HFF-Myc (cell line): ENCODE data around the gene UBA1.

Source experiments
- DNase-seq: peaks from one replicate; pipeline ENCODE4 v3.0.0-alpha.2; 2011; ENCODE audit warnings: low read depth; ENCODE audit errors: extremely low read depth
- H3K4me3 ChIP-seq: replicated peaks from 2 replicates; pipeline ENCODE4 v1.5.1; 2011; ENCODE audit warnings: low read depth, mild to moderate bottlenecking, control low read depth, low read length
- TF ChIP-seq, protein P1 (sequence below): IDR thresholded peaks from 2 replicates; pipeline ENCODE4 v1.5.1; 2012; ENCODE audit warnings: mild to moderate bottlenecking, low read depth, low read length, control low read depth; ENCODE audit errors: missing control alignments

Gene UBA1

DNA sequence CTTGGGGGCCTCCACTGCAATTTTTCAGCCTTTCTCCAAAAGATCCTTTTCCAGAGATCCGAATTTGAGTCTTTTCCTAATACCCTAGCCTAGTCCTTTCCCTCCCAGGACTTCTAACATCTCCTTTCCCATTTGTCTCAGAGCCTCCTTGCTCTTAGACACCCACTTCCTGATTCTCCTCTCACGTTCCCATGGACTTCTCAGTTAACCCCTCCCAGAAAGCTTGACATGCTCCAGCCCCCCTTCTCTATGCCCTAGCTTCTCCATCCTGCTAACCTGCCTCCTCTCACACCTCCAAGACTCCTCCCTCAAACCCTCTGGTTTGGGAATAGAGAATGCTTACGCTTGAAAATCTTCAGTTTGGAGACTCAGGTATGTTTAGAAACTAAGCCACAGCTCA lies 2.5 kb downstream of the UBA1 start:
- H3K4me3 ChIP-seq: peak overlapping the region; percentile 67
- no peak for DNase-seq
- TF ChIP-seq, protein P1, sequence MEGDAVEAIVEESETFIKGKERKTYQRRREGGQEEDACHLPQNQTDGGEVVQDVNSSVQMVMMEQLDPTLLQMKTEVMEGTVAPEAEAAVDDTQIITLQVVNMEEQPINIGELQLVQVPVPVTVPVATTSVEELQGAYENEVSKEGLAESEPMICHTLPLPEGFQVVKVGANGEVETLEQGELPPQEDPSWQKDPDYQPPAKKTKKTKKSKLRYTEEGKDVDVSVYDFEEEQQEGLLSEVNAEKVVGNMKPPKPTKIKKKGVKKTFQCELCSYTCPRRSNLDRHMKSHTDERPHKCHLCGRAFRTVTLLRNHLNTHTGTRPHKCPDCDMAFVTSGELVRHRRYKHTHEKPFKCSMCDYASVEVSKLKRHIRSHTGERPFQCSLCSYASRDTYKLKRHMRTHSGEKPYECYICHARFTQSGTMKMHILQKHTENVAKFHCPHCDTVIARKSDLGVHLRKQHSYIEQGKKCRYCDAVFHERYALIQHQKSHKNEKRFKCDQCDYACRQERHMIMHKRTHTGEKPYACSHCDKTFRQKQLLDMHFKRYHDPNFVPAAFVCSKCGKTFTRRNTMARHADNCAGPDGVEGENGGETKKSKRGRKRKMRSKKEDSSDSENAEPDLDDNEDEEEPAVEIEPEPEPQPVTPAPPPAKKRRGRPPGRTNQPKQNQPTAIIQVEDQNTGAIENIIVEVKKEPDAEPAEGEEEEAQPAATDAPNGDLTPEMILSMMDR: no peak

DNA sequence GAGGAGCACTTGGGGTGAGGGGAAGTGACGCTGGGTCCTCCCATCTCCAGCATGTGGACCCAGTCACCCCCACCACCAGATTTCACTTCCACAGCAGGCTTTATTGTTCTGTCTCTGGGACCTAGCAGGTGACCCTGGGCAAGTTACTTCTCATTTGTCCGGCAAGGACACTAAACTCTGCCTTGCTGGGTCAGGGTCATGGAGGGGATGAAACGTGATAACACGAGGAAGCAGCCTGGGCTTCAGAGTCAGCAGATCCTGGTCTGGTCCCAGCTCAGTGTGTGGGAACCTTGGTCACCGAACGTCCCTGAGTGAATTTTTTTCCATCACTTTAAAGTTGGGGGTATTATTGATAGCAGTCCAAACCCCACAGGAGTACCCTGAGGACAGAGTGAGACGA lies 3.9 kb downstream of the UBA1 start:
- no peak for DNase-seq
- H3K4me3 ChIP-seq: peak overlapping the region; percentile 67
- TF ChIP-seq, protein P1: no peak

DNA sequence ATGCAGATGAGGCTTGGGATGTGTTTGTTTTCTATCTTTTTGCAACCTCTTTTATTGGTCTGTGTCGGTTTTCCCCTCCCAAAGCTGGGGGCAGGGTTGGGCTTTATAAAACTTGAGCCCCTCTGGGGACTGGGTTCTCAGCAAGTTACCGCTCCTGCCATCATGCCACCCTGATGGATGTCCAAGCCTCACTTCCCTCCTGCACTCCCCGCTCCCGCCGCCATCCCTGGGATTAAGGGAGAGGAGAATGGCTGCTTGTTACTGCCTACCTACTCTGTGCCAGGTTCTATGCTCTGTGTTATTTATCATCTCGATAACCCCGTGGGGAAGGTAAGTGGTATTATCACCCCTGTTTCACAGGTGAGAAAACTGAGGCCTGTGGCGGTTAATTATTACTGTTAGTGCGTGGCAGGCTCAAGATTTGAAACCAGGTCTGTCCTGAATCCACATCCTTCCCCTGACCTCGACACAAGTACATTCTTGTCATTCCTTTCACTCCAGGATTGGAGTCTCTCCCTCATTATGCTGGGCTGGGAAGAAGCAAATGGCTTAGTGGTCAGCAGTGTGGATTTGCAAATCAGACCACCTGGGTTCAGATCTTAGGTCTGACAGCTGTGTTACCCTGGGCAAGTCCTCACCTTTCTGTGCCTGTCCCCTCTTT lies 4.5 kb downstream of the UBA1 start:
- no peak overlapping the region for H3K4me3 ChIP-seq
- TF ChIP-seq, protein P1: no peak

DNA sequence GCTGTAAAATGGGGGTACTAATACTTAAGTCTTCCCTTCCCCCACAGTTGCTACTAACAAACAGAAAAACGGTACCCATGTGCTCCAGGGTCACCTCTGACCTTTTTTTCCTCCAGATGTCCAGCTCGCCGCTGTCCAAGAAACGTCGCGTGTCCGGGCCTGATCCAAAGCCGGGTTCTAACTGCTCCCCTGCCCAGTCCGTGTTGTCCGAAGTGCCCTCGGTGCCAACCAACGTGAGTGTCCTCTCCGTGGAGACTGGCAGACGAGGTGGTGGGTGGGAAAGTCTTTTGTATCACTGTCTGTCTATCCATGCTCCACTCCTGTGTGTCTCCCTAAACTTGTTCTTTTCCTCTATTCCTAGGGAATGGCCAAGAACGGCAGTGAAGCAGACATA lies 5.1 kb downstream of the UBA1 start:
- DNase-seq: no peak
- no peak overlapping the region for H3K4me3 ChIP-seq
- TF ChIP-seq, protein P1: no peak

More for the DNA sequence above, 4.5 kb downstream of the UBA1 start:
- no peak for DNase-seq

DNA sequence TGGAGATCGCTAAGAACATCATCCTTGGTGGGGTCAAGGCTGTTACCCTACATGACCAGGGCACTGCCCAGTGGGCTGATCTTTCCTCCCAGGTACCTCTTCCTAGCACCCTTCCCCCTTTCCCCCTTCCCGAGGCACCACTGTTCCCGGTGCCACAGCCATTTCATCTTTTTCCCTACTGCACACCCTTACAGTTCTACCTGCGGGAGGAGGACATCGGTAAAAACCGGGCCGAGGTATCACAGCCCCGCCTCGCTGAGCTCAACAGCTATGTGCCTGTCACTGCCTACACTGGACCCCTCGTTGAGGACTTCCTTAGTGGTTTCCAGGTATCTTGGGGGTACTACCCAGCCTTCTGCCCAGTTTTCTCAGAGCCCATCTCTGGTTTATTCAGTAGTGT lies 5.7 kb downstream of the UBA1 start:
- no peak for DNase-seq
- H3K4me3 ChIP-seq: no peak overlapping the region
- TF ChIP-seq, protein P1: no peak

DNA sequence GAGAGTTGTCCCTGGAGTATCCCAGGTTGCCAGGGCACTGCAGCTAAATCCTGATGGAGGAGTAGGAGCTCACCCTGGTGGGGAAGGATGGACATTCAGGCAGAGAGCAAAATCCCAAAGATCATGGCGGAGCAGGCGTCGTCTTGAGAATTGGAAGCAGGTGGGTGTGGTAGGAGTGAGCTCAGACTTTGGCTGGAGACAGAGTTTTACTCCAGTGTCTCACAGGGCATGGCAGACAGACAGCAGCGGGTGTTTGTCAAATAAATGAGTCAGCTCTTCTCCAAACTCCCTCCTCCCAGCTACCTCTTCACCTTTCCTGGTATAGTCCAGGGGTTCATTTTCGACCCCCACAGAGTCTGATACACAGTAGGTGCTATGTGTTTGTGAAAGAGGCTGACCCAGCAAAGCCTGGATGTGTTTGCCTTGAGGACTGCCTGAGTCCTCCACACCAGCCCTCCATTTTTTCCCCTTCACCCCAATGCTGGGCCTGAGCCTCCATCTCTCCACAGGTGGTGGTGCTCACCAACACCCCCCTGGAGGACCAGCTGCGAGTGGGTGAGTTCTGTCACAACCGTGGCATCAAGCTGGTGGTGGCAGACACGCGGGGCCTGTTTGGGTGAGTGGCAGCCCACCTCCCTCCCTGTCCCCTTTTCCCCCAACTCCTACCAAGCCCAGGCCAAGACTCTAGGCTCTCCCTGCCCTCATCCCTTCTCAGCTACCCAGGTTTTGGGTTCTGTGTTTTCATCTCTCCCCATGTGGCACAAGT lies 6.9 kb downstream of the UBA1 start:
- DNase-seq: no peak
- H3K4me3 ChIP-seq: no peak overlapping the region
- TF ChIP-seq, protein P1: peak; percentile 9
